GM12801 (cell line): ENCODE results near the gene MACROD1.

Source experiments
- TF ChIP-seq, protein P1 (sequence below): IDR thresholded peaks from one replicate; pipeline ENCODE4 v1.5.1; 2011; ENCODE audit warnings: control low read depth; ENCODE audit not compliant: insufficient read length; ENCODE audit errors: extremely low read depth

Gene MACROD1

DNA sequence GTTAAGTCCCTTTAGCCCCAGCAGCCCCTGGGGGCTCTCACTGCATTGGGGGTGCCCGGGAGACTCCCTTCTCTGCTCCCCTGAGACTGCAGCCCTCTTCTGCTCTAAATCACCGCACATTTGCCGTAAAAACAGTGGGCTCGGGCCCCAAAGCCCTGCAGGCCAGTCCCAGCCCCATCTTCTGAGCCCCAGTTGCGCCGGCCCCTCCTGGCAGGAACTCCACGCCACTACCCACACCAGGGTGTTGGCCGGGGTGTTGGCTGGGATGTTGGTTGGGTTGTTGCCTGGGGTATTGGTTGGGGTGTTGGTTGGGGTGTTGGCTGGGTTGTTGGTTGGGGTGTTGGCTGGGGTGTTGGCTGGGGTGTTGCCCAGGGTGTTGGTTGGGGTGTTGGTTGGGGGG, 156.2 kb downstream of the MACROD1 start:
- TF ChIP-seq, protein P1, sequence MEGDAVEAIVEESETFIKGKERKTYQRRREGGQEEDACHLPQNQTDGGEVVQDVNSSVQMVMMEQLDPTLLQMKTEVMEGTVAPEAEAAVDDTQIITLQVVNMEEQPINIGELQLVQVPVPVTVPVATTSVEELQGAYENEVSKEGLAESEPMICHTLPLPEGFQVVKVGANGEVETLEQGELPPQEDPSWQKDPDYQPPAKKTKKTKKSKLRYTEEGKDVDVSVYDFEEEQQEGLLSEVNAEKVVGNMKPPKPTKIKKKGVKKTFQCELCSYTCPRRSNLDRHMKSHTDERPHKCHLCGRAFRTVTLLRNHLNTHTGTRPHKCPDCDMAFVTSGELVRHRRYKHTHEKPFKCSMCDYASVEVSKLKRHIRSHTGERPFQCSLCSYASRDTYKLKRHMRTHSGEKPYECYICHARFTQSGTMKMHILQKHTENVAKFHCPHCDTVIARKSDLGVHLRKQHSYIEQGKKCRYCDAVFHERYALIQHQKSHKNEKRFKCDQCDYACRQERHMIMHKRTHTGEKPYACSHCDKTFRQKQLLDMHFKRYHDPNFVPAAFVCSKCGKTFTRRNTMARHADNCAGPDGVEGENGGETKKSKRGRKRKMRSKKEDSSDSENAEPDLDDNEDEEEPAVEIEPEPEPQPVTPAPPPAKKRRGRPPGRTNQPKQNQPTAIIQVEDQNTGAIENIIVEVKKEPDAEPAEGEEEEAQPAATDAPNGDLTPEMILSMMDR, result no peak

DNA sequence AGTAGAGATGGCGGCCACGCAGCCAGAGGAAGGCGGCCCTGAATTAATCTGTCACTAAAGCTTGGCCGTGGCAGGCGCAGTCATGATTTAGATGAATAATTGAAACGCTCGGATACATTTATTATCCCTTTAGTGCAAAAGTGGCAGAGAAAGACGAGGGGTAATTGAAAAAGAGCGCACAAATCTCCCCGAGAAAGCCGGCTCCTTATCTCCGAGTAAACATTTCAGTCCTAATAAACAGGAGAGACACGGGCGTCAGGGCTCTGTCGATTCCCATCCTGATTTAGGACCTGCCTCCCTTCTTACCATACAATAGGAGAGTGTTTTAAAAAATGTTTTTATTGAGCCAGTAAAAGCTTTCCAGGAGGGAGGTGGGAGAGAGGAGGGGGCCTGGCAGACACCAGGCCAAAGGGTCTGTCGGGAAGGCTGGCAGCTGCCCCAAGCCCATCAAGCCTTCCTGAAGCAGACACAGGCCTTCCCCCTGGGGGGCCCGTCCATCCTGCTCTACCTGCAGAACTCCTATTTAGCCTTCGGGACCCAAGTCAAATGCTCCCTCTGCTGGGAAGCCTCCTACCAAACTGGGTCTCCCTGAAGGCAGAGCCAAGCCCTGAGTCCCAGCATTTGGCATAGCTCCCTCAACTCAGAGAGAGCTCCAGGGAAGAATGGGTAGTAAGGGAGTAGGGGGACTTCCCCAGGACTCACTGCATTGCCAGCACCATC, 156.8 kb downstream of the MACROD1 start:
- TF ChIP-seq, protein P1, result no peak

DNA sequence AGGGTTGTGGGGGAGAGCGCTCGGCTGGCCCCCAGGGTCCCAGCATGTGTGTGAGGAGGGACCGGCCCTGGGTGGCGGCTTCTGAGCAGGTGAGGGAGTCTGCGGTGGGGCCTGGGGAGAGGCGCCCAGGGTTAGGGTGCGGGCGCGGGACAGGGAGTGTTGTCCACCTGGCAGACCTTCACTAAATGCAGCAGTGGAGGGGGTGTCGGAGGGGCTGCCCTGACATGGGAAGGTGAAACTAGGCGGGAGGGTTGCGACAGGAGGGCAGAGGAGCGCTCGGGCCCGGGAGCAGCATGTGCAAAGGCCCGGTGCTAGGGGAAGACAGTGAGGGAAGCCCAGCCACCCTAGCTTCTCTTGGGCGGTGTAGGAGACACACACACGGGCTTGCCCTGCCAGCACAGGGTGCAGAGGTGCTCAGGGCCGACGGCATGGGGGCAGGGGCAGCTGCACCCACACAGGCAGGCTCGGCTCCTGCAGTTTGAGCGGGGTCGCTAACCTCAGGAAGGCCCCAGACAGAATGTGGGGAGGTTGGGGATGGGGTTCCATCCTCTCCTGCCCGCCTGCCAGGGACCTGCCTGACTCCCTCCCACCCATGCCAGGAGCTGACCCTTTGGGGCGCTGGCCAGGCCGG, 157.5 kb downstream of the MACROD1 start:
- TF ChIP-seq, protein P1, result no peak

DNA sequence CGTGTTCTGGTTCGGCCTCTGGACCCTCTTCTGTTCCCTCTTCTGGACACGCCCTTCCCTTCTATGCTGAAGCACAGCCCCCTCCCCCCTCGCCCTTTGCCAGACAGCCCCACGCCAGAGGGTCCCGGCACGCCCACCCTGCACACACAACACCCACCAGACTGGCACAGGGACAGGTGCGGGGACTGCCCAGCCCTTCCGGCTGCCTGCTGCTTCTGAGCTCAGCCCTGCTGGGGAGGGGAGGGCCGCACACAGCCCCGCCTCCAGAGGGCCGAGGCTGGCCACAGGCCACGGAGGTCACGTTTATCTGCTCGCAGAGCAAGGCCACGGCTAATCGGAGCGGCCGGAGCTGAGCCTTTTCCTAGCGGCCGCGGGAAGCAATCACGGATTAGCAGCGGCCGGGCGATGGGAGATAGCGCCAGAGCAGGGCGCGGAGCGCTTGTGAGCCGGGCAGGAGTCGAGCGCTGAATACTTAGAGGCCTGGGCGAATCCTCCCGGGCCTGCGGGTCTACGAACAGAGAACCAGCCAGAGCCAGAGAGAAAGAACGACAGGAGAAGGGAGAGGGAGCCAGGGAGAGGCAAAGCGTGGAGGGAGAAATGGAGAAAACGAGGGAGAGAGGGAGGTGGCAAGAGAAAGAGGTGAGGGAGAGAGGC, 158.2 kb downstream of the MACROD1 start:
- TF ChIP-seq, protein P1, result no peak

DNA sequence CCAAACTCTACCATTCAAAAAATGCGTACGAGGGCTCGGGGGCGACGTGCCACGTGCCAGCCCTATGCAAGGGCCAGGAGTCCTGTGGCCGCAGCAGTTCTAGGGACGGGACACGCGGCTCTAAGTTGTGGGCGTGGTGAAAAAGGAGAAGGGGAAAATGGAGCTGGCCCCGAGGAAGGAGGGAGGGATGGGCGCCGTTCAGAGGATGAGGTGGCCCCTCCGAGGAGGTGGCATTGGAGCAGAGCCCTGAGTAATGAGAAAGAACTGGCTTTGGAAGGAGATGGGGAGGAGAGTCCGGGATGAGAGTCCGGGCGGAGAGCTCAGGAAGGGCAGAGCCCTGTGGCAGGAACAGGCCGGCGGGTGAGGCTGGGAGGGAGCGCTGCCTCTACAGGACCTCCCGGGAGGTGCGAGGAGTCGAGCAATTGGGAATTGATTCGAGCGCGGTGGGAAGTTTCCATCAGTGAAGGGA, 158.7 kb downstream of the MACROD1 start:
- TF ChIP-seq, protein P1, result no peak

DNA sequence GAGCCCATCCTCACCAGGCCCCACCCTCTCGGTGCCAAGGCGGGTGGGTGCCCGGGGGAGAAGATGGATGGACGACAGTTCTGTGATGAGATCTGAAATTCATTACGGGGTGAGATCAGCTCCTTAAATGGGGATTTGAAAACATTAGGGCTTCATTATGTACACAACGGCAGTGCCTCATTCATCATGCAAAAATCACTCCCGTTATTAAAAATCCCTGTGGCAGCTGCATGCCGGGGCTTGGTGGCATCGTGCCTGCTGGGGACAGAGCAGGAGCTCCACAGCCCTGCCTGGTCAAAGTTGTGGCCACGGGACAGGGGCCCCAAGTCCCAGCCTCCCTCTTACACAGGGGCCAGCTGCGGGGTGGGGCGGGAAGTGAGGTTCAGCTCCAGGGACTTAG, 159.5 kb downstream of the MACROD1 start:
- TF ChIP-seq, protein P1, result no peak

DNA sequence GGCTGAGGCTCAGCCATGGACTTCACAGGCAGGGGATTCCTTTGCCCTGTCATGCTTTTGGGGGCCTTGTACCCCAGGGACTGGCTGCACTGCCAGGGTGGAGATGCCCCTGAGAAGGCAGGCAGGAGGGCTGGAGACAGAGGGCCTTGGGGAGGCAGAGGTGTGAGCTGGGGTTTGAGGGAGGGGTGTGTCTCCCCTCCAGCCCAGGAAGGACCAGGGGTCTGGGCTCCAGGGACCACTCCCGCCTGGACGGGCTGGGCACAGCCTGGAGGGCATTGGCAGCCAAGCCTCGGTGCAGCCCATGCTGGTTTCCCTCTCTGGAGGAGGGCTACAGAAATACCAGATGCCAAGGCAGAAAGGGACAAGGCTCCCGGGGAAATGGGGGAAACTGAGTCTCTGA, 160.2 kb downstream of the MACROD1 start:
- TF ChIP-seq, protein P1, result no peak
